B cell (primary cell): ENCODE measurements around the gene COX7A1. TPM values are rescaled to one million over a fixed set of nuclear protein-coding genes. Genes with fewer than 3 reads are reported as not detected.

Experiments
- ATAC-seq: fragments of 200-7000 bp; cut with Tn5 transposase; one replicate; pipeline ENCODE4 v1.10.0; 2021; ENCODE audit warnings: low read depth, mild to moderate bottlenecking, moderate number of reproducible peaks, moderate library complexity
- CTCF ChIA-PET: fragments of 350-600 bp; sonication (Branson Sonifier 250); formaldehyde crosslinking; loops from one replicate; lab custom pipeline; 2021; ENCODE audit warnings: antibody characterized with exemption, inconsistent platforms; lab: Charles Lee
- POLR2A ChIA-PET: fragments of 350-600 bp; sonication (Branson Sonifier 250); formaldehyde crosslinking; loops from one replicate; lab custom pipeline; 2021; ENCODE audit warnings: antibody characterized with exemption; lab: Charles Lee
- DNase-seq: peaks from one replicate; pipeline ENCODE4 v3.0.0; 2013
- H2AFZ ChIP-seq: 2 replicates; pipeline ENCODE4 v1.6.1; 2012; ENCODE audit warnings: mild to moderate bottlenecking, low read depth, low read length; ENCODE audit not compliant: insufficient read depth, poor library complexity, severe bottlenecking
- H3K27ac ChIP-seq, 2 donors: 1 replicate in 1 of 2; 2 replicates in 1 of 2; pipeline ENCODE4 v1.5.1; 2012 to 2013; ENCODE audit warnings: low read length in 2 of 2, mild to moderate bottlenecking in 2 of 2, moderate library complexity in 1 of 2
- H3K27me3 ChIP-seq, 4 experiments: fragments of 200-600 bp in 1 of 4; sonication (generic) in 1 of 4; replicated peaks in 1 of 4; 1 replicate in 2 of 4; 2 replicates in 2 of 4; pipeline versions ENCODE4 v1.6.1 to v1.7.0; 2013 to 2016; ENCODE audit warnings: low read length in 3 of 4, mild to moderate bottlenecking in 2 of 4, mixed read lengths in 1 of 4, moderate library complexity in 1 of 4; ENCODE audit not compliant: insufficient read depth in 4 of 4, control insufficient read depth in 3 of 4; ENCODE audit errors: control extremely low read depth in 1 of 4
- H3K36me3 ChIP-seq, 2 experiments: replicated peaks in 1 of 2; 1 replicate in 1 of 2; 2 replicates in 1 of 2; pipeline versions ENCODE4 v1.6.1 to v1.7.1; 2013; ENCODE audit warnings: low read length in 1 of 2; ENCODE audit not compliant: insufficient read depth in 2 of 2, control insufficient read depth in 1 of 2; ENCODE audit errors: control extremely low read depth in 1 of 2, extremely low read depth in 1 of 2
- H3K4me1 ChIP-seq, 2 donors: fragments of 200-600 bp in 1 of 2; sonication (generic) in 1 of 2; 1 replicate in 1 of 2; 2 replicates in 1 of 2; pipeline versions ENCODE4 v1.5.1 to v1.6.1; 2013 to 2017; ENCODE audit warnings: low read length in 2 of 2; ENCODE audit not compliant: control insufficient read depth in 2 of 2, insufficient read depth in 2 of 2
- H3K4me2 ChIP-seq: replicated peaks from 2 replicates; pipeline ENCODE3; 2012; ENCODE audit warnings: mild to moderate bottlenecking, low read depth, low read length; ENCODE audit not compliant: poor library complexity, severe bottlenecking
- H3K4me3 ChIP-seq, 5 experiments: fragments of 200-600 bp in 1 of 5; sonication (generic) in 1 of 5; 1 replicate in 3 of 5; 2 replicates in 2 of 5; pipeline versions ENCODE4 v1.5.1 to v1.7.0; 2011 to 2016; ENCODE audit warnings: low read length in 4 of 5, mild to moderate bottlenecking in 4 of 5, low read depth in 2 of 5, control low read depth in 1 of 5, moderate library complexity in 1 of 5; ENCODE audit not compliant: insufficient read depth in 1 of 5; ENCODE audit errors: control extremely low read depth in 1 of 5, extremely low read depth in 1 of 5
- H3K79me2 ChIP-seq: fragments of 200-600 bp; sonication (generic); one replicate; pipeline ENCODE4 v1.6.0; 2016; ENCODE audit warnings: low read length; ENCODE audit not compliant: control insufficient read depth, insufficient read depth
- H3K9ac ChIP-seq: fragments of 200-600 bp; sonication (generic); 2 replicates; pipeline ENCODE4 v1.6.1; 2017; ENCODE audit warnings: mild to moderate bottlenecking, low read length, moderate library complexity
- H3K9me3 ChIP-seq, 3 donors: one replicate each; pipeline versions ENCODE4 v1.6.1 to v1.7.1; 2013; ENCODE audit warnings: low read length in 2 of 3; ENCODE audit not compliant: control insufficient read depth in 2 of 3, insufficient read depth in 1 of 3; ENCODE audit errors: control extremely low read depth in 1 of 3
- H4K20me1 ChIP-seq: 2 replicates; pipeline ENCODE4 v1.6.0; 2012; ENCODE audit warnings: mild to moderate bottlenecking, low read length; ENCODE audit not compliant: insufficient read depth, control insufficient read depth, poor library complexity, severe bottlenecking
- H3K27ac Mint-ChIP-seq: one replicate; pipeline ENCODE4 v1.8.0; 2021; ENCODE audit warnings: mixed read lengths
- H3K27me3 Mint-ChIP-seq: one replicate; pipeline ENCODE4 v1.8.0; 2021; ENCODE audit warnings: mixed read lengths
- H3K4me1 Mint-ChIP-seq: one replicate; pipeline ENCODE4 v1.8.0; 2021; ENCODE audit warnings: mixed read lengths
- H3K4me3 Mint-ChIP-seq: one replicate; pipeline ENCODE4 v1.8.0; 2021; ENCODE audit warnings: mixed read lengths
- H3K9me3 Mint-ChIP-seq: one replicate; pipeline ENCODE4 v1.8.0; 2022; ENCODE audit warnings: mixed read lengths; ENCODE audit not compliant: insufficient read depth
- EZH2 ChIP-seq: IDR thresholded peaks from 2 replicates; pipeline ENCODE4 v1.6.1; 2012; ENCODE audit warnings: borderline replicate concordance, low read depth, mild to moderate bottlenecking, moderate library complexity, low read length; ENCODE audit not compliant: insufficient read depth, poor library complexity, severe bottlenecking
- WGBS: methylation state at CpG from one replicate; pipeline ENCODE4 v1.1.5; 2013; ENCODE audit warnings: missing lambda C conversion rate; ENCODE audit not compliant: insufficient coverage; 5-methylcytosine and 5-hydroxymethylcytosine counted together
- intact Hi-C: fragments of 100-400 bp; cut with micrococcal nuclease; formaldehyde crosslinking; loops from one replicate; pipeline ENCODE4 v1.10.0; 2022
- polyA plus RNA-seq: library from polyadenylated mRNA; depleted of rRNA; stranded (reverse); fragments of >200 nt; gene quantifications from 2 replicates; pipeline ENCODE4 v1.2.3, GENCODE V29; 2012
- total RNA-seq, 2 donors: library from RNA; stranded (reverse); fragments of 120-200 nt in 1 of 2; gene quantifications; 1 replicate in 1 of 2; 2 replicates in 1 of 2; pipeline versions ENCODE4 v1.2.3 to v1.2.4, GENCODE V29; 2013 to 2022
- TF ChIP-seq, protein P1 (sequence below): fragments of 200-600 bp; IDR thresholded peaks from one replicate; pipeline ENCODE4 v1.8.0; 2022; ENCODE audit warnings: antibody characterized with exemption, mild to moderate bottlenecking

Gene COX7A1
- total and polyA plus RNA-seq, 2 donors (not counting 1 experiment from before 2014, with no cell fraction given) = not detected

DNA sequence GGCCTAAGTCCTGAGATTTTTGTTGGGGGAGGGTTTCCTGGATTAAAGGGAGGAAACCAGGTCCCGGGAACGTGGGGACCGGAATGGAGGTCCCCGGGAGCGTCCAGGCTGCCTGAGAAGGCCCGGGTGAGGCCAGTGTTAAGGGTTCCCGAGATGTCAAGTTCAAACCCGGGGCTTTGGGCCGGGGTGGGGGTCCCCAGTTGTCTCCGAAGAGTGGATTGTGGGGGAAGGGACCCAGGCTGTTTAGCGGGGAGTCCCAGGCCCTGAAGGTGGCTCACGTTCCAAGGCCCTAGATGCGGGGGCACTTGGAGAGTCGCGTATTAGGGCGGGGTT lies 262 bp downstream of the COX7A1 start:
- H3K36me3 ChIP-seq = peaks cover 1 to 36% of the 10 kb centered on the region in 2 experiments
- ATAC-seq = no peak
- H2AFZ ChIP-seq = no peak overlapping the region
- Mint-ChIP-seq H3K9me3 (no peaks in the 10 kb centered on the region), H3K4me1 (no peaks in the 10 kb centered on the region), H3K4me3 (no peak overlapping the region), H3K27ac (no peak overlapping the region), H3K27me3 (no peaks in the 10 kb centered on the region)
- DNase-seq = no peak
- H3K9me3 ChIP-seq = no peaks in the 10 kb centered on the region
- CTCF ChIA-PET = interaction anchor here (2.6 kb wide), 1 partner anchor 25 kb away, joined by 15 read pairs; no protein-coding TSS in a partner anchor
- TF ChIP-seq EZH2 = no peak
- TF ChIP-seq, protein P1, sequence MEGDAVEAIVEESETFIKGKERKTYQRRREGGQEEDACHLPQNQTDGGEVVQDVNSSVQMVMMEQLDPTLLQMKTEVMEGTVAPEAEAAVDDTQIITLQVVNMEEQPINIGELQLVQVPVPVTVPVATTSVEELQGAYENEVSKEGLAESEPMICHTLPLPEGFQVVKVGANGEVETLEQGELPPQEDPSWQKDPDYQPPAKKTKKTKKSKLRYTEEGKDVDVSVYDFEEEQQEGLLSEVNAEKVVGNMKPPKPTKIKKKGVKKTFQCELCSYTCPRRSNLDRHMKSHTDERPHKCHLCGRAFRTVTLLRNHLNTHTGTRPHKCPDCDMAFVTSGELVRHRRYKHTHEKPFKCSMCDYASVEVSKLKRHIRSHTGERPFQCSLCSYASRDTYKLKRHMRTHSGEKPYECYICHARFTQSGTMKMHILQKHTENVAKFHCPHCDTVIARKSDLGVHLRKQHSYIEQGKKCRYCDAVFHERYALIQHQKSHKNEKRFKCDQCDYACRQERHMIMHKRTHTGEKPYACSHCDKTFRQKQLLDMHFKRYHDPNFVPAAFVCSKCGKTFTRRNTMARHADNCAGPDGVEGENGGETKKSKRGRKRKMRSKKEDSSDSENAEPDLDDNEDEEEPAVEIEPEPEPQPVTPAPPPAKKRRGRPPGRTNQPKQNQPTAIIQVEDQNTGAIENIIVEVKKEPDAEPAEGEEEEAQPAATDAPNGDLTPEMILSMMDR = no peak
- intact Hi-C loops = no loop called here
- H3K27me3 ChIP-seq = no peaks in the 10 kb centered on the region
- no peaks in the 10 kb centered on the region for H3K79me2 ChIP-seq
- H3K4me1 ChIP-seq = no peaks in the 10 kb centered on the region
- WGBS = 86% methylated on average over 16 of the region's 16 CpGs
- no peaks in the 10 kb centered on the region for H4K20me1 ChIP-seq
- POLR2A ChIA-PET = no interaction called here
- no peak overlapping the region for H3K4me3 ChIP-seq
- no peak overlapping the region for H3K27ac ChIP-seq
- no peak overlapping the region for H3K9ac ChIP-seq
- H3K4me2 ChIP-seq = peak overlapping the region; percentile 28

DNA sequence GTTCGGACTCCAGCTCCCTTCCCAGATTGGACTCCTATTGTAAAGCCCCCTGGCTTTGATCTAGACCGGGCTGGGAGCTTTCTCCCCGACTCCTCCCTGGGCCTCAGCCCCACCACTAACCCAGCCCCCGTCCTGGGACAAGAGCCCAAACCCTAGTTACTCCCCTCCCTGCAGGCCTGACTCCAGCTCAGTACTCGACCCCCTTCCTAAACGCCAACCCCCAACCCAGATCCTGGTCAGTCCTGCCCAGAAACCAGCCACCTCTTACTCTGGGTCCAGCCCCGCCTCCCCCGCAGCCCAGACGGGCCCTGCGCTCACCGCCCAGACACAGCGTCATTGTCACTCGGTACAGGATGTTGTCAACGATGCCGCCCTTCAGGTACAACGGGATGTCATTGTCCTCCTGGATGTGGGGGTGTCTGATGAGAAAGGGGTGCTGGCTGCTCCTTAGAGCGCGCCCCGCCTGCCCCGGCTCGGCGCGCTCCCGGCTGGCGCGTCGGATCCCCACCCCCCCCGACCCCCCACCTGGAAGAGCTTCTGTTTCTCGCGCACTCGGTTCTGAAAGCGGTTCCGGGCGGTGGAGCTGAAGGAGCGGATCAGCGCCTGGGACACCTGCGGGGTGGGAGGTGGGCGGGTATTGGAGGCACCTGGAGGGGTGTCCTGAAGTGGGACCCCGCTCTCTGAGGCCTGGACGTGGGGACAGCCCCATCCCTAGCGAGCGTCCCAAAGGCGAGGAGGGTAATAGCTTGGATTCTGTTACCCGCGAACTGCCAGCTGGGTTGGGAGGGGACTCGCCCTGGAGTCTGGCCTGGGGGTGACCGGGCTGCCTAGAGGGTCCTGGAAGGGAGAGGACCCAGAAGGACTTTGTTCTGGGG lies 866 bp downstream of the COX7A1 start:
- ChIA-PET CTCF (interaction anchor here (1.3 to 2.6 kb wide), 2 partner anchors 23 to 24 kb away, joined by 3 to 15 read pairs; no protein-coding TSS in a partner anchor), POLR2A (interaction anchor here (0.6 kb wide), 1 partner anchor 169 kb away, joined by 6 read pairs; no protein-coding TSS in a partner anchor)
- Histone ChIP-seq H2AFZ (no peak overlapping the region), H3K4me1 (no peaks in the 10 kb centered on the region), H3K36me3 (peaks cover 1 to 42% of the 10 kb centered on the region in 2 experiments), H3K4me3 (no peak overlapping the region), H3K27ac (no peak overlapping the region), H3K27me3 (no peaks in the 10 kb centered on the region), H4K20me1 (no peaks in the 10 kb centered on the region), H3K9ac (no peak overlapping the region), H3K9me3 (no peaks in the 10 kb centered on the region), H3K79me2 (no peaks in the 10 kb centered on the region), H3K4me2 (no peak overlapping the region)
- TF ChIP-seq, protein P1 = no peak
- TF ChIP-seq EZH2 = no peak
- Mint-ChIP-seq H3K4me3 (no peak overlapping the region), H3K9me3 (no peaks in the 10 kb centered on the region), H3K4me1 (no peaks in the 10 kb centered on the region), H3K27ac (no peak overlapping the region), H3K27me3 (no peaks in the 10 kb centered on the region)
- WGBS = 96% methylated on average over 34 of the region's 47 CpGs
- intact Hi-C loops = no loop called here
- no peak for DNase-seq
- no peak for ATAC-seq
